HL-60 (cell line): ENCODE data around the gene DNAAF8.

Source experiments
- DNase-seq, 2 experiments: peaks; one replicate each; pipeline ENCODE4 v3.0.0-alpha.2; 2010 to 2020; ENCODE audit warnings: low read depth in 1 of 2, low spot score in 1 of 2
- H3K27ac ChIP-seq: fragments of 250-450 bp; sonication (Bioruptor Pico); replicated peaks from 2 replicates; pipeline ENCODE4 v1.5.1; 2020; ENCODE audit warnings: mild to moderate bottlenecking, moderate library complexity
- H3K27me3 ChIP-seq: fragments of 250-450 bp; sonication (Bioruptor Pico); 2 replicates; pipeline ENCODE4 v1.5.1; 2021; ENCODE audit warnings: mild to moderate bottlenecking, moderate library complexity; ENCODE audit not compliant: insufficient read depth, poor library complexity, severe bottlenecking
- H3K4me3 ChIP-seq: replicated peaks from 2 replicates; pipeline ENCODE4 v1.5.1; 2011; ENCODE audit warnings: mild to moderate bottlenecking, control low read depth, low read length; ENCODE audit not compliant: insufficient read depth
- CTCF ChIP-seq: IDR thresholded peaks from one replicate; pipeline ENCODE4 v1.5.1; 2011; ENCODE audit warnings: low read length, control low read depth, inconsistent platforms; ENCODE audit not compliant: insufficient read depth
- GABPA ChIP-seq: IDR thresholded peaks from 2 replicates; pipeline ENCODE4 v1.6.1; 2012; ENCODE audit warnings: low read depth
- POLR2AphosphoS5 ChIP-seq: IDR thresholded peaks from 2 replicates; pipeline ENCODE4 v1.6.1; 2012; ENCODE audit warnings: low read depth
- REST ChIP-seq: IDR thresholded peaks from 2 replicates; pipeline ENCODE4 v1.6.1; 2012; ENCODE audit warnings: low read depth; ENCODE audit not compliant: insufficient replicate concordance
- SPI1 ChIP-seq: IDR thresholded peaks from 2 replicates; pipeline ENCODE4 v1.6.1; 2012; ENCODE audit warnings: low read depth, mild to moderate bottlenecking, borderline replicate concordance

DNAAF8 gene

GRCh38 chr16:4762205-4762604 lies 27.9 kb downstream of the DNAAF8 start:
- no peak for DNase-seq
- no peak overlapping the region for H3K27ac ChIP-seq
- H3K4me3 ChIP-seq, result no peak overlapping the region
- H3K27me3 ChIP-seq, result no peaks in the 10 kb centered on the region
- TF ChIP-seq CTCF, result no peak
- no peak for TF ChIP-seq POLR2AphosphoS5
- no peak for TF ChIP-seq REST
- TF ChIP-seq GABPA, result no peak
- no peak for TF ChIP-seq SPI1

GRCh38 chr16:4763791-4764190 lies 29.5 kb downstream of the DNAAF8 start:
- TF ChIP-seq GABPA (no peak), REST (no peak), CTCF (no peak), POLR2AphosphoS5 (no peak), SPI1 (no peak)
- no peak for DNase-seq

GRCh38 chr16:4765511-4766474 lies 31.5 kb downstream of the DNAAF8 start:
- Histone ChIP-seq H3K27me3 (no peaks in the 10 kb centered on the region), H3K4me3 (peak overlapping the region; percentile 96), H3K27ac (peak overlapping the region; percentile 88)
- TF ChIP-seq REST, result no peak
- no peak for TF ChIP-seq SPI1
- TF ChIP-seq GABPA, result no peak
- no peak for TF ChIP-seq POLR2AphosphoS5
- TF ChIP-seq CTCF, result no peak
- DNase-seq, result no peak

More at GRCh38 chr16:4763791-4764190, 29.5 kb downstream of the DNAAF8 start:
- Histone ChIP-seq H3K4me3 (no peak overlapping the region), H3K27ac (no peak overlapping the region), H3K27me3 (no peaks in the 10 kb centered on the region)
